Neural progenitor cell (in vitro differentiated cells): ENCODE results near the gene NTM. TPM values are rescaled to one million over a fixed set of nuclear protein-coding genes. Genes with fewer than 3 reads are reported as not detected.

Experiments used
- DNase-seq: peaks from one replicate; pipeline ENCODE4 v3.0.0-alpha.2; 2016; ENCODE audit warnings: low spot score
- H2AFZ ChIP-seq: fragments of 200-600 bp; sonication (generic); replicated peaks from 2 replicates; pipeline ENCODE4 v1.6.1; 2016; ENCODE audit warnings: antibody characterized with exemption
- H3F3A ChIP-seq: fragments of 200-600 bp; sonication (generic); 2 replicates; pipeline ENCODE4 v1.6.1; 2016; ENCODE audit warnings: antibody characterized with exemption, low read depth
- H3K27ac ChIP-seq: fragments of 200-600 bp; sonication (generic); 2 replicates; pipeline ENCODE4 v1.5.1; 2016; ENCODE audit warnings: mild to moderate bottlenecking
- H3K27me3 ChIP-seq: fragments of 200-600 bp; sonication (generic); 2 replicates; pipeline ENCODE4 v1.6.1; 2016; ENCODE audit warnings: mild to moderate bottlenecking, moderate library complexity
- H3K36me3 ChIP-seq: fragments of 200-600 bp; sonication (generic); 2 replicates; pipeline ENCODE4 v1.5.1; 2016
- H3K4me1 ChIP-seq: fragments of 200-600 bp; sonication (generic); 2 replicates; pipeline ENCODE4 v1.6.1; 2016; ENCODE audit warnings: mixed run types
- H3K4me2 ChIP-seq: fragments of 200-600 bp; sonication (generic); 2 replicates; pipeline ENCODE4 v1.6.1; 2016
- H3K4me3 ChIP-seq: fragments of 200-600 bp; sonication (generic); 2 replicates; pipeline ENCODE4 v1.5.1; 2016
- H3K79me2 ChIP-seq: fragments of 200-600 bp; sonication (generic); 2 replicates; pipeline ENCODE4 v1.6.1; 2016; ENCODE audit warnings: low read depth
- H3K9ac ChIP-seq: fragments of 200-600 bp; sonication (generic); 2 replicates; pipeline ENCODE4 v1.6.1; 2016
- H3K9me3 ChIP-seq: fragments of 200-600 bp; sonication (generic); 2 replicates; pipeline ENCODE4 v1.5.1; 2016; ENCODE audit warnings: low read depth
- H4K20me1 ChIP-seq: fragments of 200-600 bp; sonication (generic); 2 replicates; pipeline ENCODE4 v1.6.1; 2016; ENCODE audit warnings: low read depth
- H3K27ac Mint-ChIP-seq: 3 replicates; pipeline ENCODE4 v1.8.0; 2021; ENCODE audit warnings: mixed read lengths
- H3K27me3 Mint-ChIP-seq: 2 replicates; pipeline ENCODE4 v1.8.0; 2022; ENCODE audit warnings: low read depth, mild to moderate bottlenecking, inconsistent platforms, moderate library complexity, mixed read lengths; ENCODE audit not compliant: insufficient read depth
- H3K36me3 Mint-ChIP-seq: 3 replicates; pipeline ENCODE4 v1.8.0; 2021; ENCODE audit warnings: mixed read lengths
- H3K4me1 Mint-ChIP-seq: 3 replicates; pipeline ENCODE4 v1.8.0; 2021; ENCODE audit warnings: mixed read lengths
- H3K4me3 Mint-ChIP-seq: 3 replicates; pipeline ENCODE4 v1.8.0; 2021; ENCODE audit warnings: mild to moderate bottlenecking, moderate library complexity, mixed read lengths
- H3K9me3 Mint-ChIP-seq: 3 replicates; pipeline ENCODE4 v1.8.0; 2020; ENCODE audit warnings: mixed read lengths
- EZH2 ChIP-seq: fragments of 200-600 bp; sonication (generic); IDR thresholded peaks from 2 replicates; pipeline ENCODE4 v1.6.1; 2017; ENCODE audit warnings: antibody characterized with exemption, mild to moderate bottlenecking, moderate library complexity
- EZH2phosphoT487 ChIP-seq: fragments of 200-600 bp; sonication (generic); IDR thresholded peaks from 2 replicates; pipeline ENCODE4 v1.6.1; 2017; ENCODE audit warnings: antibody characterized with exemption
- total RNA-seq: library from RNA; depleted of rRNA; stranded (reverse); fragments of >200 nt; gene quantifications from 2 replicates; pipeline ENCODE4 v1.2.3, GENCODE V29; 2015; ENCODE audit warnings: low replicate concordance
- TF ChIP-seq, protein P1 (sequence below): fragments of 200-600 bp; sonication (generic); IDR thresholded peaks from 2 replicates; pipeline ENCODE4 v1.5.1; 2017; ENCODE audit warnings: antibody characterized with exemption, mild to moderate bottlenecking

NTM gene
- total RNA-seq, 1 donor from 2014 or later, result 4.3 TPM

DNA sequence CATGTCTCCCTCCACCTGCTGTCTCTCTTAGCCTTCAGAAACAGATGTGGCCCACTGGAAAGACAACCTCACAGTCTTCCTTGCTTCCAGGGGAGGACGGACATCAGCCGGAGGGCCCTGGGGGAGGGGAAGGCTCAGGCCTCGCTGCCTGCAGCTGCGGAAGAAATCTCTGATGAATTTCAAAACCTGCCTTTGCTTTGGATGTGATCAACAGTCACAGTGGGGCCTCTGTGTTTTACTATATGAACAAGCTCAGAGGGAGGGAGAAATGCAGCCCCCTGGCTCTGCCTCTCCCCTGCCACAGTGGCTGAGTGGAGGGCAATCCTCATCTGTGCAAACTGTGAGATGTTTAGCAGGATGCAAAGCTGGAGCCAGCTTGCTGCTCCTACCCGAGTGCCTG is 282.8 kb downstream of the NTM start:
- Histone ChIP-seq H3K79me2 (no peaks in the 10 kb centered on the region), H3K4me2 (peak overlapping the region; percentile 52), H3K9me3 (no peaks in the 10 kb centered on the region), H3K27ac (no peak overlapping the region), H3K27me3 (no peaks in the 10 kb centered on the region), H3K9ac (no peak overlapping the region), H3K4me3 (no peak overlapping the region), H2AFZ (peak overlapping the region; percentile 91), H3F3A (peaks cover 3% of the 10 kb centered on the region), H3K36me3 (no peaks in the 10 kb centered on the region), H3K4me1 (peaks cover 30% of the 10 kb centered on the region), H4K20me1 (no peaks in the 10 kb centered on the region)
- H3K4me3 Mint-ChIP-seq, result no peak overlapping the region
- no peaks in the 10 kb centered on the region for H3K9me3 Mint-ChIP-seq
- no peaks in the 10 kb centered on the region for H3K36me3 Mint-ChIP-seq
- no peak for TF ChIP-seq EZH2
- peaks cover 5% of the 10 kb centered on the region for H3K27me3 Mint-ChIP-seq
- no peak for DNase-seq
- peak overlapping the region; percentile 81 for H3K27ac Mint-ChIP-seq
- H3K4me1 Mint-ChIP-seq, result peaks cover 45% of the 10 kb centered on the region

DNA sequence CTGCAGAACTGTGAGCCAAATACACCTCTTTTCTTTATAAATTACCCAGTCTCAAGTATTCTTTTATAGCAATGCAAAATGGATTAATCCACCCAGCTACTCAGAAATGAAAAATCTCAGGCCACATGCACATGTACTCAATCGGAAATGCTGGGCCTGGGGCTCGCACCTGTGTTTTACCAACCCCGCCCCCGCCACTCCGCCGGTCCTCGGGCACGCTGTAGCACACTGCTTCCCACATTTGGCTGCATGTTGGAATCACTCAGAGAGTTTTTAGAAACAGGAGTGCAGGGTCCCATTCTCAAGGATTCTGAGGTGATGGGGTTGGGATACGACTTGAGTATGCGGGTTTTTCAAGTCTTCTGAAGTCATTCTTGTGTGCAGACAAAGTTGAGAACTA is 284.4 kb downstream of the NTM start:
- Histone ChIP-seq H3K9me3 (no peaks in the 10 kb centered on the region), H3K4me3 (no peak overlapping the region), H3K4me1 (peaks cover 30% of the 10 kb centered on the region), H3K36me3 (no peaks in the 10 kb centered on the region), H3K27me3 (no peaks in the 10 kb centered on the region), H3K79me2 (no peaks in the 10 kb centered on the region), H2AFZ (no peak overlapping the region), H3K4me2 (no peak overlapping the region), H4K20me1 (no peaks in the 10 kb centered on the region), H3F3A (peaks cover 3% of the 10 kb centered on the region), H3K27ac (no peak overlapping the region), H3K9ac (no peak overlapping the region)
- no peaks in the 10 kb centered on the region for H3K9me3 Mint-ChIP-seq
- no peaks in the 10 kb centered on the region for H3K36me3 Mint-ChIP-seq
- H3K4me3 Mint-ChIP-seq, result no peak overlapping the region
- DNase-seq, result no peak
- TF ChIP-seq EZH2phosphoT487 (no peak), EZH2 (no peak)
- TF ChIP-seq, protein P1, sequence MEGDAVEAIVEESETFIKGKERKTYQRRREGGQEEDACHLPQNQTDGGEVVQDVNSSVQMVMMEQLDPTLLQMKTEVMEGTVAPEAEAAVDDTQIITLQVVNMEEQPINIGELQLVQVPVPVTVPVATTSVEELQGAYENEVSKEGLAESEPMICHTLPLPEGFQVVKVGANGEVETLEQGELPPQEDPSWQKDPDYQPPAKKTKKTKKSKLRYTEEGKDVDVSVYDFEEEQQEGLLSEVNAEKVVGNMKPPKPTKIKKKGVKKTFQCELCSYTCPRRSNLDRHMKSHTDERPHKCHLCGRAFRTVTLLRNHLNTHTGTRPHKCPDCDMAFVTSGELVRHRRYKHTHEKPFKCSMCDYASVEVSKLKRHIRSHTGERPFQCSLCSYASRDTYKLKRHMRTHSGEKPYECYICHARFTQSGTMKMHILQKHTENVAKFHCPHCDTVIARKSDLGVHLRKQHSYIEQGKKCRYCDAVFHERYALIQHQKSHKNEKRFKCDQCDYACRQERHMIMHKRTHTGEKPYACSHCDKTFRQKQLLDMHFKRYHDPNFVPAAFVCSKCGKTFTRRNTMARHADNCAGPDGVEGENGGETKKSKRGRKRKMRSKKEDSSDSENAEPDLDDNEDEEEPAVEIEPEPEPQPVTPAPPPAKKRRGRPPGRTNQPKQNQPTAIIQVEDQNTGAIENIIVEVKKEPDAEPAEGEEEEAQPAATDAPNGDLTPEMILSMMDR, result no peak
- H3K4me1 Mint-ChIP-seq, result peaks cover 49% of the 10 kb centered on the region
- H3K27me3 Mint-ChIP-seq, result peaks cover 5% of the 10 kb centered on the region
- no peak overlapping the region for H3K27ac Mint-ChIP-seq

DNA sequence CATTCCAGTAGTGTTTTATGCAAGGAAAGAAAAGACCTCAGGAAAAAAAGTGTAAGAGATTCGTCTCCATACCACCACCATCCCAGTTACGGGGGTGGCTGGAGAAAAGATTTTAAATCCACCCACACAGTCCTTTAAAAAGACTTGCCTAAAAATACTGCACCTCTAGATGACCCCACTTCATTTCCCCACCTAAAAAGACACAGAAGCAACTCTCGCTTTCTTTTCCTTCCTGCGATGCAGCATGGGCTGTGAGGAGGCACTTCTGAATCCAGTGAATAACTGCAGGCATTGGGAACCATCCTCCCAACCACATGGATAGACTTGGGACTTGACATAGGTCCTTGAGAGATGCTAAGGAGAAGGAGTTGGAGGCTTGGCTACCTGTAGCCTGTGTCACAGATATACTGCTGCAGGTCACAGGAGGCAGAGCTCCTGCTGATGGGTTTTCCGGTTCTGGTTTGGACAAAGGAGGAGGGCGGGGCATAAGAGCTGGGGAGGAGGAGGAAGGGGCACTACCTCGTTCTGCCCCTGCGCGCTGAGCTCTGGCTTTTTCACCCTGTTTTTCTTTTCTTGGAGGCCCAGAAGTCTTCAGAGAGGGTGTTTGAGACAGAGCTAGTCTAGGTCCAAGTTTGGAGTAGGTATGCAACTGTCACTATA is 285.9 kb downstream of the NTM start:
- Mint-ChIP-seq H3K9me3 (no peaks in the 10 kb centered on the region), H3K36me3 (no peaks in the 10 kb centered on the region), H3K4me3 (no peak overlapping the region), H3K4me1 (peaks cover 61% of the 10 kb centered on the region), H3K27me3 (peaks cover 11% of the 10 kb centered on the region), H3K27ac (peak overlapping the region; percentile 53)
- H3K4me3 ChIP-seq, result no peak overlapping the region
- H3F3A ChIP-seq, result peaks cover 3% of the 10 kb centered on the region
- H3K27me3 ChIP-seq, result no peaks in the 10 kb centered on the region
- H3K27ac ChIP-seq, result no peak overlapping the region
- DNase-seq, result no peak
- no peaks in the 10 kb centered on the region for H3K79me2 ChIP-seq
- H3K9ac ChIP-seq, result no peak overlapping the region
- H2AFZ ChIP-seq, result peak overlapping the region; percentile 65
- H3K4me2 ChIP-seq, result peak overlapping the region; percentile 57
- TF ChIP-seq EZH2 (no peak), EZH2phosphoT487 (no peak)
- TF ChIP-seq, protein P1, result no peak
- no peaks in the 10 kb centered on the region for H3K36me3 ChIP-seq
- no peaks in the 10 kb centered on the region for H3K9me3 ChIP-seq
- no peaks in the 10 kb centered on the region for H4K20me1 ChIP-seq
- H3K4me1 ChIP-seq, result peaks cover 43% of the 10 kb centered on the region

DNA sequence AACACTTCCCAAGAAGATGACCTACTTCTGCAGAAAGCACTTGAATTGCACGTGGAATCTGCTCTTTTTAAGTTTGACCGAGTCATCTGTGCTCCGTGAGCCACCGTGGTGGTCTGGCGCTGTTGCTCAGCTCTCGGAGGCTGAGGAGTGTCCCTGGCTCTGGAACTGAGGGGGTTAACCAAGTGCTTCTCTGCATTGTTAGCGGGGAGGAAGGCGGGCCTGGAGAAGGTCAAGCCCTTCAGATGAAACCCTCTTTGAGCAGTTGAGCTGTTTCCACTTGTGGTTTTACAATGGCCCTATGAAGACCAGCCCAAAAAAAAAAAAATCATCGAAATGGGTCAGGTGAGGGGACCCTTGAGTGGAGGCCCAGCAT is 286.4 kb downstream of the NTM start:
- Mint-ChIP-seq H3K4me1 (peaks cover 63% of the 10 kb centered on the region), H3K27me3 (peaks cover 11% of the 10 kb centered on the region), H3K4me3 (peak overlapping the region; percentile 65), H3K9me3 (no peaks in the 10 kb centered on the region), H3K27ac (peak overlapping the region; percentile 84), H3K36me3 (no peaks in the 10 kb centered on the region)
- Histone ChIP-seq H3K4me1 (peaks cover 47% of the 10 kb centered on the region), H3K4me3 (no peak overlapping the region), H3K27ac (no peak overlapping the region), H3K27me3 (no peaks in the 10 kb centered on the region), H3F3A (peaks cover 3% of the 10 kb centered on the region), H3K9me3 (no peaks in the 10 kb centered on the region), H4K20me1 (no peaks in the 10 kb centered on the region), H3K36me3 (no peaks in the 10 kb centered on the region), H2AFZ (peak overlapping the region; percentile 65), H3K79me2 (no peaks in the 10 kb centered on the region), H3K4me2 (peak overlapping the region; percentile 57), H3K9ac (no peak overlapping the region)
- TF ChIP-seq EZH2, result no peak
- TF ChIP-seq, protein P1, result no peak
- no peak for TF ChIP-seq EZH2phosphoT487
- DNase-seq, result peak; percentile 41
